PFSK-1 (cell line): ENCODE results near the gene ACLY. TPM values are rescaled to one million over a fixed set of nuclear protein-coding genes. Genes with fewer than 3 reads are reported as not detected.

Experiments
- FOXP2 ChIP-seq: optimal IDR thresholded peaks from 2 replicates; pipeline ENCODE3; 2011; ENCODE audit warnings: borderline replicate concordance, control low read depth, inconsistent platforms; ENCODE audit not compliant: insufficient read depth; ENCODE audit errors: extremely low read length, extremely low read depth
- POLR2AphosphoS5 ChIP-seq: IDR thresholded peaks from 2 replicates; pipeline ENCODE4 v1.6.1; 2012; ENCODE audit warnings: low read depth, mild to moderate bottlenecking, control low read depth, low read length, moderate library complexity
- REST ChIP-seq, 2 experiments: IDR thresholded peaks; 2 replicates each; pipeline versions ENCODE4 v1.6.1 to v1.8.0; 2011 to 2012; ENCODE audit warnings: low read depth in 2 of 2, low read length in 2 of 2, control low read depth in 1 of 2, inconsistent platforms in 1 of 2, mild to moderate bottlenecking in 1 of 2, moderate library complexity in 1 of 2; ENCODE audit not compliant: insufficient read depth in 1 of 2
- SIN3A ChIP-seq: IDR thresholded peaks from 2 replicates; pipeline ENCODE4 v1.6.1; 2012; ENCODE audit warnings: mild to moderate bottlenecking, low read length, moderate library complexity, borderline replicate concordance; ENCODE audit not compliant: insufficient read depth
- TAF1 ChIP-seq: IDR thresholded peaks from 2 replicates; pipeline ENCODE4 v1.6.1; 2012; ENCODE audit warnings: low read length, control low read depth, borderline replicate concordance; ENCODE audit not compliant: insufficient read depth
- polyA plus RNA-seq: library from polyadenylated mRNA; unstranded; fragments of >200 nt; gene quantifications from one replicate; pipeline ENCODE4 v1.2.1, GENCODE V29; 2012; ENCODE audit warnings: low read depth, missing spikeins; ENCODE audit not compliant: insufficient read length

Gene ACLY
- 185 TPM for polyA plus RNA-seq

GRCh38 chr17:41918314-41919164 lies at the start of gene ACLY:
ACLY (minus strand) TSS chr17:41918951; CDS start chr17:41913873, 5,078 bp downstream.
- TF ChIP-seq REST (IDR thresholded peaks at IDR 0.05; ENCODE audit: insufficient read depth in 1 of 2, low read depth in 2 of 2, low read length in 2 of 2) (no peak), POLR2AphosphoS5 (peak; percentile 97), SIN3A (no peak), TAF1 (peak; percentile 87; the same call in 1 of the 2 replicates), FOXP2 (peak; percentile 31)

- no peak for TF ChIP-seq SIN3A
- TF ChIP-seq REST (IDR thresholded peaks at IDR 0.05; ENCODE audit: insufficient read depth in 1 of 2, low read depth in 2 of 2, low read length in 2 of 2) = no peak
- no peak for TF ChIP-seq FOXP2
- no peak for TF ChIP-seq TAF1
- TF ChIP-seq POLR2AphosphoS5 = no peak; the same call in 1 of the 2 replicates
Observed at GRCh38 chr17:41967921-41968578, 49.3 kb upstream of the ACLY start.

- TF ChIP-seq TAF1 (no peak), FOXP2 (no peak), POLR2AphosphoS5 (no peak), SIN3A (no peak), REST (IDR thresholded peaks at IDR 0.05; ENCODE audit: insufficient read depth in 1 of 2, low read depth in 2 of 2, low read length in 2 of 2) (no peak)
Observed at GRCh38 chr17:41967141-41967920, 48.6 kb upstream of the ACLY start.

GRCh38 chr17:41966463-41967140 lies 47.9 kb upstream of the ACLY start, which contains the start of gene CNP:
CNP (plus strand) TSS chr17:41966795; CDS start chr17:41966885, 90 bp downstream.
- TF ChIP-seq POLR2AphosphoS5 (peak; percentile 90), REST (IDR thresholded peaks at IDR 0.05; ENCODE audit: insufficient read depth in 1 of 2, low read depth in 2 of 2, low read length in 2 of 2) (0 out of 4 replicates have a peak, but pooled peaks of 1 of the 2 experiments have one; percentile 19), SIN3A (peak; percentile 53; the same call in 1 of the 2 replicates), FOXP2 (no peak), TAF1 (peak; percentile 72; the same call in 1 of the 2 replicates)
